GM20000 (cell line): Measurements from ENCODE around the gene LRRC8E.

Experiments
- DNase-seq: peaks from one replicate; pipeline ENCODE4 v3.0.0; 2012; ENCODE audit warnings: low spot score
- TF ChIP-seq, protein P1 (sequence below): IDR thresholded peaks from 2 replicates; pipeline ENCODE4 v1.5.1; 2012; ENCODE audit warnings: mild to moderate bottlenecking, control low read depth; ENCODE audit errors: extremely low read depth, missing control alignments

LRRC8E gene

DNA sequence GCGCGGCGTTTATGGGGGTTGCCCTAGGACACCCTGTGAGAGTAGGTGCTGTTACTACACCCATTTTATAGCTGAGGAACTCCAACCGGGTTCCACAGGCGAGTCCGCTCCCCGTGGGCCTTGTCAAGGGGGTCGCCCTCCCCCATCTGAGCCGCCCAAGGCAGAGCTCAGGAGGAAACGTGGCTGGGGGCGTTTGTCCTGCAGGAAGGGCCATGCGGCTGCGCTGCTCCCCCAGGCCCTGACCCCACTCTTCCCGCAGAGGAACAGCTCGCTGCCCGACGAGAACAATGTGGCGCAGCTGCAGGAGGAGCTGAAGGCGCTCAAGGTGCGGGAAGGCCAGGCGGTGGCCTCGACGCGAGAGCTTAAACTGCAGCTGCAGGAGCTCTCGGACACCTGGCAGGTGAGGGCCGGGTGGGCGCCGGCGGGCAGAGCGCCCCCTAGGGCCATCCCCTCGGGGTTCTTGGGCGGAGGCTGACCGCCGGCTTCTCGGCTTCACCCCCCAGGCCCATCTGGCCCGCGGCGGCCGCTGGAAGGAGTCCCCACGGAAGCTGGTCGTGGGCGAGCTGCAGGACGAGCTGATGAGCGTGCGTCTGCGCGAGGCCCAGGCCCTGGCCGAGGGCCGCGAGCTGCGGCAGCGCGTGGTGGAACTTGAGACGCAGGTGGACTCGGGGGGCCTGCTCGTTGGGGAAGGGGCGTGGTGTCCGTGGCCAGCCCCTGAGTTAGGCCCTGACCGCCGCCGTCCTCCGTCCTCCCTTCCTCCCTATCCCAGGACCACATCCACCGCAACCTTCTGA is 26.5 kb upstream of the LRRC8E start:
- no peak for DNase-seq
- TF ChIP-seq, protein P1, sequence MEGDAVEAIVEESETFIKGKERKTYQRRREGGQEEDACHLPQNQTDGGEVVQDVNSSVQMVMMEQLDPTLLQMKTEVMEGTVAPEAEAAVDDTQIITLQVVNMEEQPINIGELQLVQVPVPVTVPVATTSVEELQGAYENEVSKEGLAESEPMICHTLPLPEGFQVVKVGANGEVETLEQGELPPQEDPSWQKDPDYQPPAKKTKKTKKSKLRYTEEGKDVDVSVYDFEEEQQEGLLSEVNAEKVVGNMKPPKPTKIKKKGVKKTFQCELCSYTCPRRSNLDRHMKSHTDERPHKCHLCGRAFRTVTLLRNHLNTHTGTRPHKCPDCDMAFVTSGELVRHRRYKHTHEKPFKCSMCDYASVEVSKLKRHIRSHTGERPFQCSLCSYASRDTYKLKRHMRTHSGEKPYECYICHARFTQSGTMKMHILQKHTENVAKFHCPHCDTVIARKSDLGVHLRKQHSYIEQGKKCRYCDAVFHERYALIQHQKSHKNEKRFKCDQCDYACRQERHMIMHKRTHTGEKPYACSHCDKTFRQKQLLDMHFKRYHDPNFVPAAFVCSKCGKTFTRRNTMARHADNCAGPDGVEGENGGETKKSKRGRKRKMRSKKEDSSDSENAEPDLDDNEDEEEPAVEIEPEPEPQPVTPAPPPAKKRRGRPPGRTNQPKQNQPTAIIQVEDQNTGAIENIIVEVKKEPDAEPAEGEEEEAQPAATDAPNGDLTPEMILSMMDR, result no peak

DNA sequence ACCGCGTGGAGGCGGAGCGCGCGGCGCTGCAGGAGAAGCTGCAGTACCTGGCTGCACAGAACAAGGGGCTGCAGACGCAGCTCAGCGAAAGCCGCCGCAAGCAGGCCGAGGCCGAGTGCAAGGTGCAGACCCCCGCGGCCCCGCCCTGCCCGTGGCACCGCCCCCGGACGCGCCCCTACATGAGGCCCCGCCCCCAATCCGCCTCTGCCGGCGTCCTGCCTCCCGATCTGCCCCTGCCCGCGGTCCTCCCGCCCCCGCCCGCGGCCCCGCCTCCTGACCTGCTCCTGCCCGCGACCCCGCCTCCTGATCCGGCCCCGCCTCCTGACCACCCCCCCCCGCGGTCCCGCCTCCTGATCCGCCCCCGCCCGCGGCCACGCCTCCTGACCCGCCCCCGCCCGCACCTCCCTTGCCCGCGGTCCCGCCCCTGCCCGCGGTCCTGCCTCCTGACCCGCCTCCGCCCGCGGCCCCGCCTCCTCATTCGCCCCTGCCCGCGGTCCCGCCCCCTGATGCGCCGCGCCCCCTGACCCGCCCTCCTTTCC is 25.8 kb upstream of the LRRC8E start:
- TF ChIP-seq, protein P1, result no peak
- peak; percentile 94 for DNase-seq

DNA sequence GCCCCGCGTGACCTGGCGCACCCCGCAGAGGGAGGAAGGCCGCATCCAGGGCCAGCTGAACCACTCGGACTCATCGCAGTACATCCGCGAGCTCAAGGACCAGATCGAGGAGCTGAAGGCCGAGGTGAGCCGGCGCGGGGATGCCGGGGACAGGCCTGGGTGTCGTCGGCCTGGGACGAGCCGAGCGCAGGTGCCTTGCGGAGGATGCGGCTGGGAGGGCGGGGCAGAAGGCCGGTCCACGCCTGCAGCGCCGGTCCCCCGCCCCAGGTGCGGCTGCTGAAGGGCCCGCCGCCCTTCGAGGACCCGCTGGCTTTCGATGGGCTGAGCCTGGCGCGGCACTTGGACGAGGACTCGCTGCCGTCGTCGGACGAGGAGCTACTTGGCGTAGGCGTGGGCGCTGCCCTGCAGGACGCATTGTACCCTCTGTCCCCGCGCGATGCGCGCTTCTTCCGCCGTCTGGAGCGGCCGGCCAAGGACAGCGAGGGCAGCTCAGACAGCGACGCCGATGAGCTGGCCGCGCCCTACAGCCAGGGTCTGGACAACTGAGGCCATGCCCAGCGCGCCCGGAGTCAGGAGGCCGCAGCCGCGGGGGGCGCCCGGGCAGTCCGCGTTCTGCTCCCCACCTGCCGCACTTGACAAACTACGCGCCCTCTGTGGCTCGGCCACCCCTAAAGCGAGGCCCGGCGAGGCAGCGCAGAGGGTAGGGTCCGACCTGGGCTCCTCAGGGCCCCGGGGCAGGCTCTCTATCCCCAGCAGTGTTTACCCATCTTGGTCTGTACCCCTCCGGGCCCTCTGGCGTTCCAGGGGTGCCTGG is 24.9 kb upstream of the LRRC8E start:
- TF ChIP-seq, protein P1, result no peak
- DNase-seq, result no peak

DNA sequence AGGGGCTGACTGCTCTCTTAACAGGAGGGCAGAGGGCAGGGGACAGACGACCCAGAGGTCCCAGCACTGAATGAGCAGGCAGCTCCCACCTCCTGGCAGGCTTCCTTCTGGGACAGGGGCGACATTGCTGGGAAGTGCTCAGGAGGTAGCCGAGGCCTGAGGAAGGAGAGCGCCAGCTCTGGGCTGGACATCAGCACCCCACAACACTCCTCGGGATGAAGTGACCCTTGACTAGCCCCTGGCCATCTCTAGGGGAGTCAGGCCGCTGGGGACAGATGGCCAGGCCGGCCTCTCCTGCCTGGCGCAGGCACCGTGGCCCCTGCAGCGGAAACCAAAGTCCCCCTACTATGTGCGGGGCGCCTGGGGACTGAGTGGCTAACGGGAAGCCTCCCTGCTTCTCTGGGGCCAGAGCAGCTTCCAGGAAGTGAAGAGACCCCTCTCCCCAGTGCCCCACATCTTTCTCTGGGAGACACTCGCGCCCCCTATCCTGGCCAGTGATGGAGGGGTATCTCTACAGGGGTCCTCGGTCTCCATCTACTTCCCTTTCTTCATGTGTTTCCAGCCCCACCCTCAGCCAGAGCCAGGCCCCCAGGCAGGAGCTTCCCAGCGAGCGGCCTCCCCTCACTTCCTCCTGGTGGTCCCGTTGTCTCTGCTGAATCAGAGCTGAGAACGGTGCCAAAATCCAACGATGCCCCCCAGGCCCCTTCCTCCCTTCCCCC is 24.2 kb upstream of the LRRC8E start:
- DNase-seq, result no peak
- TF ChIP-seq, protein P1, result no peak

DNA sequence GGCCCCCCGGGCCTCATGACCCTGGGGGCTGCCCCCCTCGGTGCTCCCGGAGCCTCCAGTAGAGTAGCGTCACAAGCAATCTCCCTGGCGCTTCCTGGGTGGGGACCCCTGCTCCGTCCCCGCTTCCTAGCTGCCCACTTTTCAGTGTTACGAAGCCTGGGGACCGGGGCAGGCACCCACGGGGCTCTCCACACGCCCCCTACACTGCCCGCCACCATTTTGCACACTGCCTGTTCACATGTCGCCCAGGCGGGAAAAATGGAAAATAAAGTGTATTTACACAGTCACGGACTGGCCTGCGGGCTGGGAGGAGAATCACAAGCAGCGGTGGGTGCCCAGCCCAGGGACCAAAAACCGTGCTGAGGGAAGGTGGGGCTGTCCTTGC is 23.6 kb upstream of the LRRC8E start:
- no peak for DNase-seq
- TF ChIP-seq, protein P1, result no peak

DNA sequence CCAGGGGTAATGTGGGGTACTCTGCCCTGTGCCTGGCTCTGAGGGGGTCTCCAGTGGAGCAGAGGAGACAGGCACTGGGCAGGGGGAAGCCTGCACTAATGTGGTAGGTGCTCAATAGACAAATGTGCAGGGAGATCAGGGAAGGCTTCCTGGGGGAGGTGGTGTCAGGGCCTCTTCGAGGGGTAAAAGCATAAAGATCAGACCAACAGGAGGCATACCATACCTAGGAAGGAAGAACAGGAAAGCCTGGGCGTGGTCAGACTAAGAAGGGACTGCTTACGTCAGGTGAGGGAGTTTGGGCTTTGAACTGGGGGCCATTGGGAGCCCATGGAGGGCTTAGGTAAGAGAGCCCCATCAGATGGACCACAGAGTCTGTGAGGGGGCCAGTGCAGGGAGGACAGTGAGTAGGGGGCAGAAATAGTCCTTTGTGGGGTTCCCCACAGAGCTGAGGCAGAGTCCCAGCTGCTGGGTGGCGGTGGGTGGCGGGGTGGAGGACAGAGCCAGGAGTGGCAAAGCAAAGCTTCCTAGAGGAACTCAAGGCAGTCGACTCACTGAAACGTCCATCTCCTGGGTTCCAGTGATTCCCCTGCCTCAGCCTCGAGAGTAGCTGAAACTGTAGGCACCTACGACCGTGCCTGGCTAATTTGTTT is 22.9 kb upstream of the LRRC8E start:
- TF ChIP-seq, protein P1, result no peak
- DNase-seq, result no peak
